SK-N-SH (cell line): ENCODE results near the gene GNAT3.

Experiments used
- EP300 ChIP-seq, 2 experiments: IDR thresholded peaks; 2 replicates each; pipeline versions ENCODE4 v1.4.0 to v1.6.1; 2012; ENCODE audit warnings: borderline replicate concordance in 1 of 2, low read depth in 1 of 2, low read length in 1 of 2
- MXI1 ChIP-seq: IDR thresholded peaks from 2 replicates; pipeline ENCODE4 v1.6.1; 2012; ENCODE audit warnings: mild to moderate bottlenecking, low read depth, low read length, improper control_type of control experiment
- NFIC ChIP-seq: IDR thresholded peaks from 2 replicates; pipeline ENCODE4 v1.4.0; 2012; ENCODE audit warnings: borderline replicate concordance
- POLR2AphosphoS5 ChIP-seq: IDR thresholded peaks from 2 replicates; pipeline ENCODE4 v1.6.1; 2012; ENCODE audit warnings: low read depth, low read length
- RFX5 ChIP-seq: IDR thresholded peaks from 2 replicates; pipeline ENCODE4 v1.6.1; 2012; ENCODE audit warnings: mild to moderate bottlenecking, improper control_type of control experiment, low read length
- TCF12 ChIP-seq: IDR thresholded peaks from 2 replicates; pipeline ENCODE4 v1.4.0; 2012
- TF ChIP-seq, protein P1 (sequence below): IDR thresholded peaks from 2 replicates; pipeline ENCODE4 v1.4.0; 2012; ENCODE audit warnings: low read depth, borderline replicate concordance
- TF ChIP-seq, protein P2 (sequence below): fragments of 200-600 bp; sonication (generic); IDR thresholded peaks from 2 replicates; pipeline ENCODE4 v1.6.1; 2017; ENCODE audit warnings: antibody characterized with exemption, mild to moderate bottlenecking, moderate library complexity

DNA sequence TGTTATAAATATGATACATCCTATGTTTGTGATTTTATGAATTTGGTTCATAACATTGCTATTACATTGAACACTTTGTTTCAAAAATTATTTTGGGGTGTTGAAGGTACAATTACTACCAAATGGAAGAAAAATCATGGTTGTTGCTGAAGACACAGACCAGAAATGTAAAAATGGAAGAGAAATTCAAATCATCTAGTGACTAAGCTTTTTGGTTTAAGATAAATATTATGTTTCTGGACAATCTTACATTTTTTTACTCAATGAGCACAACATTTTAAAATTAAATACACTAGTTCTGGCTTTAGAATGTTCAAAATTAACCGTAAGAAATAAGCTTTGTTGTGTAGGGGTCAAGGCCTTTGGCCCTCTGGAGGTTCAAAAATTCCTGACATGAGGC is 82.7 kb downstream of the GNAT3 start:
- TF ChIP-seq RFX5 (no peak), EP300 (IDR thresholded peaks at IDR 0.05; ENCODE audit: borderline replicate concordance in 1 of 2, low read depth in 1 of 2, low read length in 1 of 2) (no peak), MXI1 (no peak), POLR2AphosphoS5 (no peak), TCF12 (no peak), NFIC (no peak)
- TF ChIP-seq, protein P1, sequence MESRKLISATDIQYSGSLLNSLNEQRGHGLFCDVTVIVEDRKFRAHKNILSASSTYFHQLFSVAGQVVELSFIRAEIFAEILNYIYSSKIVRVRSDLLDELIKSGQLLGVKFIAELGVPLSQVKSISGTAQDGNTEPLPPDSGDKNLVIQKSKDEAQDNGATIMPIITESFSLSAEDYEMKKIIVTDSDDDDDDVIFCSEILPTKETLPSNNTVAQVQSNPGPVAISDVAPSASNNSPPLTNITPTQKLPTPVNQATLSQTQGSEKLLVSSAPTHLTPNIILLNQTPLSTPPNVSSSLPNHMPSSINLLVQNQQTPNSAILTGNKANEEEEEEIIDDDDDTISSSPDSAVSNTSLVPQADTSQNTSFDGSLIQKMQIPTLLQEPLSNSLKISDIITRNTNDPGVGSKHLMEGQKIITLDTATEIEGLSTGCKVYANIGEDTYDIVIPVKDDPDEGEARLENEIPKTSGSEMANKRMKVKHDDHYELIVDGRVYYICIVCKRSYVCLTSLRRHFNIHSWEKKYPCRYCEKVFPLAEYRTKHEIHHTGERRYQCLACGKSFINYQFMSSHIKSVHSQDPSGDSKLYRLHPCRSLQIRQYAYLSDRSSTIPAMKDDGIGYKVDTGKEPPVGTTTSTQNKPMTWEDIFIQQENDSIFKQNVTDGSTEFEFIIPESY: no peak
- TF ChIP-seq, protein P2, sequence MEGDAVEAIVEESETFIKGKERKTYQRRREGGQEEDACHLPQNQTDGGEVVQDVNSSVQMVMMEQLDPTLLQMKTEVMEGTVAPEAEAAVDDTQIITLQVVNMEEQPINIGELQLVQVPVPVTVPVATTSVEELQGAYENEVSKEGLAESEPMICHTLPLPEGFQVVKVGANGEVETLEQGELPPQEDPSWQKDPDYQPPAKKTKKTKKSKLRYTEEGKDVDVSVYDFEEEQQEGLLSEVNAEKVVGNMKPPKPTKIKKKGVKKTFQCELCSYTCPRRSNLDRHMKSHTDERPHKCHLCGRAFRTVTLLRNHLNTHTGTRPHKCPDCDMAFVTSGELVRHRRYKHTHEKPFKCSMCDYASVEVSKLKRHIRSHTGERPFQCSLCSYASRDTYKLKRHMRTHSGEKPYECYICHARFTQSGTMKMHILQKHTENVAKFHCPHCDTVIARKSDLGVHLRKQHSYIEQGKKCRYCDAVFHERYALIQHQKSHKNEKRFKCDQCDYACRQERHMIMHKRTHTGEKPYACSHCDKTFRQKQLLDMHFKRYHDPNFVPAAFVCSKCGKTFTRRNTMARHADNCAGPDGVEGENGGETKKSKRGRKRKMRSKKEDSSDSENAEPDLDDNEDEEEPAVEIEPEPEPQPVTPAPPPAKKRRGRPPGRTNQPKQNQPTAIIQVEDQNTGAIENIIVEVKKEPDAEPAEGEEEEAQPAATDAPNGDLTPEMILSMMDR: no peak
